HG02798 (cell line): ENCODE data around the gene PTPRN2.

Experiments used
- ATAC-seq: cut with Tn5 transposase; IDR thresholded peaks from one replicate; pipeline ENCODE4 v1.9.1; 2021; ENCODE audit warnings: mild to moderate bottlenecking; ENCODE audit not compliant: unreplicated experiment, poor library complexity

The PTPRN2 gene

GRCh38 chr7:158603773-158604755 lies 16.4 kb upstream of the PTPRN2 start:
- peak; percentile 20 for ATAC-seq

DNA sequence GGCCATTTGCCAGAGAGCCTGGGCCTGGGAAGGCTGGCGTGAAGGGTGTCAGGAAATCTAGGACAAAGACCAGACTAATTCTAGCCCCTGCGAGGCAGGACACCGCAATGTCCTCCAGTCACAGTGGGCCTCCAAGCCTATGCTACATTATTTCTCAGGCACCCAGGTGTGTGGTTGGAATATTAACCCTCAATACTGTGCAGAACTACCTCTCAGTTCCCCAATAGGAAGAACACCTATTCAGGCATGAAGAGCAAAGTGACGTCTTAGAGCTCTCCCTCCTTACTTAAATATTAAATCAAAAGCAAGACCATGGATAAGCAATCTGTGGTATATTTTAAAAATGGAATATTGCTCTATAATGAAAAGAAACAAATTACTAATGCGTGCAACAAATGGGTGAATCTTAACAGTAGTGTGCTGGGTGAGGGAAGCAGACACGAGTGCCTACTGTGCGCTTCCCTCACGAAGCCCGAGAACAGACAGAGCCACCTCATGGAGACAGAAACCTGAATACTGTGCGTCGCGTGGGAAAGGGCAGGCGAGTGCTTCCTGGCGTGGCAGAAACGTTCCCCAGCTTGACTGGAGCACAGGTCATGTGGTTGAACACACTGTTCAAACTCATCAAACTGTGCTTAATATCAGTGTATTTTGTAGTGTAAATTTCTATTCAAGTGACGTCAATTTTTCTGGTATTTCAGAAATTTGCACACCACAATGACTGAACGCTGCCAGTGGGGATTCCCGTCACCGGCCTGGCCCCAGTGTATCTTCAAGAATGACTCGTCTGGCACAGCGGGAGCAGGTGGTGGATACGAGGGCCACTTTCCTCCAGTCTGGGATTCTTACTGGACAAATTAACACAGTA lies 15.5 kb upstream of the PTPRN2 start:
- peak; percentile 70 for ATAC-seq

GRCh38 chr7:158602041-158602440 lies 14.4 kb upstream of the PTPRN2 start:
- ATAC-seq, result no peak

- no peak for ATAC-seq
These were observed 13.5 kb upstream of the PTPRN2 start for GRCh38 chr7:158601090-158601489.

DNA sequence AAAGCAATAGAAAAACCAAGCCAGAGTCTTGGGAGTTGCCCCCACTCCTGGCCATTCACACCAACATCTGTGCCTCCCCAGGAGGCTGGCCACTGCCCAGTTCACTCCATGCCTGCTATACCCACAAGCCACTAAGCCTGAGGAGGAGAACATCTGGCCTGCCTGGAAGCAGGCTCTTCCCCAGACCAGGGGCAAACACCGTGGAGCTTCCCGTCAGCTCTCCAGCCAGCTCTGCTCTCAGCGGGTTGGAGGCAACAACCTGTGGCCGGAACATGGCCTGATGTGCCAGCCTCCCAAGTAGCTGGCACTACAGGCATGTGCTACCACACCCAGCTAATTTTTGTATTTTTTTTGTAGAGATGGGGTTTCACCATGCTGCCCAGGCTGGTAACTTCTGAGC lies 9.1 kb upstream of the PTPRN2 start:
- ATAC-seq, result no peak

DNA sequence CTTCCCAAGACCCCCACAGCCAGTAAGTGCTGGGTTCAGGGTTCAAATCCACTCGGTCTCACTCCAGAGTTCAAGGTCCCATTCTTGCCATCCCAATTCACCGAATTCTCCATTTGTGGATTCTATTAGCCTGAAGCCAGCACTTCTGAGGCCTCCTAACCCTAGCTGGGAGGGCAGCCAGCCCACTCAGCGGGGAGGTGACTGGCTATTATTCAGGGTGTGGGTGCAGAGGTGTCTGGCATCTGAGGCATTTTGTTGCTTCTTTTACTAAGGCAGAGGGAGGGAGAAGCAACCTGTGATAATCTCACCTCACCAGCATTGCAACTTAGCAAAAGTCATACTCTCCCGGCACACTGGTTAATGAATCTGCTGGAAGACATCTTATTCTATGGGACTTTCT lies 8.7 kb upstream of the PTPRN2 start:
- no peak for ATAC-seq

- ATAC-seq, result peak; percentile 57
These were observed 7.4 kb upstream of the PTPRN2 start for GRCh38 chr7:158595068-158595467.

GRCh38 chr7:158592541-158592940 lies 4.9 kb upstream of the PTPRN2 start:
- no peak for ATAC-seq

DNA sequence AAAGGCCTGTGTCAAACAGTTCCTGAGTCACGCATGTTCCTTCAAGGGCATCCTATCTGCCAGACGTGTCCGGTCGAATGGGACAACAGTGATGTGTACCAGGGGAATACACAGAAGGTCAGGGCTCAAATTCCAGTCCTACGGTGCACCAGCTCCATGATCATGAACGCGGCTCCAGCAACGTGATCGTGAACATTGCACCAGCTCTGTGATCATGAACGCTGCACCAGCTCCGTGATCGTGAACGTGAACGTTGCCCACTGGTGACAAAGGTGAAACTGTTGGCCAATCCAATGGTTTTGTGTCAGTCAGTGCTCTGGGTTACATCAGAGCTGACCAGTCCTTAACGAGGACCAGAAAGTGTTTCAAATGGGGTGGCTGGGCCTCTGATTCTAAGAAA lies 4.3 kb upstream of the PTPRN2 start:
- ATAC-seq, result no peak

DNA sequence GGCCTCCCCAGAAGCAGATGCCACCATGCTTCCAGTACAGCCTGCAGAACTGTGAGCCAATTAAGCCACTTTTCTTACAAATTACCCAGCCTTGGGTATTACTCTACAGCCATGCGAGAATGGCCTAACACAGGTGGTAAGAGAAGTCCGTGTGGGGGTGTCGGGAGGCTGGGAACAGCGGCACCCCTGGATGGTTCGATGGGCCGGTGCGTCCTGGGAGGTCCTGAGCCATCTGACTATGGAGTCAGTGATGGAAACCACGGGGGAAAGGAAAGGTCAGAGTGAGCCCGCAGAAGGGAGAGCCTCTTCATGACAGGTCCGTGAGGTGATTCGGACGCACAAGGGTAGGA lies 2.5 kb upstream of the PTPRN2 start:
- no peak for ATAC-seq

GRCh38 chr7:158589653-158590052 lies 2.0 kb upstream of the PTPRN2 start:
- no peak for ATAC-seq

GRCh38 chr7:158588878-158589442 lies 1.3 kb upstream of the PTPRN2 start:
- no peak for ATAC-seq

GRCh38 chr7:158588085-158588877 lies 658 bp upstream of the PTPRN2 start:
- ATAC-seq, result no peak

- ATAC-seq, result no peak
These were observed 993 bp downstream of the PTPRN2 start for GRCh38 chr7:158586499-158587161.

- no peak for ATAC-seq
These were observed 1.7 kb downstream of the PTPRN2 start for GRCh38 chr7:158585721-158586498.

DNA sequence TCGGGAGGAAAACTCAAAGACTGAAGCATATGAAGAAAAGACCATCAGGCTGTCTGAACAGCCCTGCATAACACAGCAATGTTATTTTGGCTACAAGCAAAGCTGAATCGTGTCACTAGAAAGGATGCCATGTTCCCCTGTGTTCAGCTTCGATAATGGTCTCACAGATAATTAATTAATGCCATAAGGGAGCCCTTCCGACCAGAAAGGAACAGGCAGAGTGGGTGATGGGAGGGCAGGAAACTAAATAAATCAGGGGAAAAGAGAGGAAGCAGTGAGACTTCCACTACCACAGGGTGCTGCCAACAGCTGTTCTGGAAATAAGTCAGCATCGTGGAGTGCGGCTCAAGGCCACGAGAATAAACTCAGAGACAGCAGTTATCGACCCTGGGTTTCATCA lies 3.2 kb downstream of the PTPRN2 start:
- no peak for ATAC-seq

DNA sequence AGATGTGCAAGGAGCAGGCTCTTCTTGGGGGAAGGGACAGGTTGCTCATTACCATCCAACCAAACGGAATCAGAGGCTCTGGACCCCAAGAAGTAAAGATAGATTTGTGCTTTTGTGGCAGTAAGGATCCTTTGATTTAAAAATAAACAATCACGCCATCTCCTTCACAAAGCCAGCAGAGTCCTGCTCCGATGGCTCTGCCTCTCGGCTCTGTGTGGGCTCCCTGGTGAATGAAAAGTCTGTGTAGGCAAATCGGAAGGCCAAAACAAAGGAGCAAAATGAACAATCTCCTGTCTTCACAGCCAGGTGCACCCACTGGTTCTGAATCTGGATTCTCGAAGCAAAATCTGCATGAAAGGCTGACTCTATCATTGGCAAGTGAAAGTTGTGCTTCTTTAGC lies 3.8 kb downstream of the PTPRN2 start:
- no peak for ATAC-seq

DNA sequence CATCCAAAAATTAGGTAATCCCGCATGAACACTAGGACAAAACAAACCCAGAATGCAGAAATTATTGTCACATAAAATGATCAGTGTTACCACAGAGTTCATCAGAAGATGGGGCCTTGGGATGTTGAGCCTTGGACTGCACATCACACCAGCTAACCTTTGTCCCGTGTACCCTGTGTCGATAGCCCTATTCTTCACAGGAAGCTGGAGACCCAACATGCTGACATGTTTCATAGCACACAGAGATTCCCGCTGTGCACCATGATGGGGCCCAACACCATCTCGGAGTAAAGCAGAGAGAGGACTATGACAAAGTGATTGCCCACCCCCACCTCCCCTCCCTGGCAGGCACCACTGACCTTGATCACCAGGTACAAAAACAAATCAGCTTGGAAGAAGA lies 4.5 kb downstream of the PTPRN2 start:
- no peak for ATAC-seq

- ATAC-seq, result no peak
These were observed 5.5 kb downstream of the PTPRN2 start for GRCh38 chr7:158582089-158582456.
